ENCODE data around the gene CD300E.

GRCh38 chr17:74631468-74632450, 8.2 kb upstream of the CD300E start:
- TF ChIP-seq CTCF (IDR thresholded peaks at IDR 0.05; ENCODE audit: low read depth, low read length) (no peak), EZH2phosphoT487 (IDR thresholded peaks at IDR 0.05; ENCODE audit: low read depth) (no peak)

All from OCI-LY3 (cell line).